Anterior cingulate cortex (tissue), 58 donors: Measurements from ENCODE around the gene STX2.
"Not testable (repeated sequence)": the region's sequence is repeated elsewhere in the genome, so short reads cannot be mapped to it uniquely, and the experiment has no call there.

Source experiments
- DNase-seq, 58 donors: peaks; one replicate each; lab custom pipeline; 2025; lab: John Stamatoyannopoulos, UW

The STX2 gene

DNA sequence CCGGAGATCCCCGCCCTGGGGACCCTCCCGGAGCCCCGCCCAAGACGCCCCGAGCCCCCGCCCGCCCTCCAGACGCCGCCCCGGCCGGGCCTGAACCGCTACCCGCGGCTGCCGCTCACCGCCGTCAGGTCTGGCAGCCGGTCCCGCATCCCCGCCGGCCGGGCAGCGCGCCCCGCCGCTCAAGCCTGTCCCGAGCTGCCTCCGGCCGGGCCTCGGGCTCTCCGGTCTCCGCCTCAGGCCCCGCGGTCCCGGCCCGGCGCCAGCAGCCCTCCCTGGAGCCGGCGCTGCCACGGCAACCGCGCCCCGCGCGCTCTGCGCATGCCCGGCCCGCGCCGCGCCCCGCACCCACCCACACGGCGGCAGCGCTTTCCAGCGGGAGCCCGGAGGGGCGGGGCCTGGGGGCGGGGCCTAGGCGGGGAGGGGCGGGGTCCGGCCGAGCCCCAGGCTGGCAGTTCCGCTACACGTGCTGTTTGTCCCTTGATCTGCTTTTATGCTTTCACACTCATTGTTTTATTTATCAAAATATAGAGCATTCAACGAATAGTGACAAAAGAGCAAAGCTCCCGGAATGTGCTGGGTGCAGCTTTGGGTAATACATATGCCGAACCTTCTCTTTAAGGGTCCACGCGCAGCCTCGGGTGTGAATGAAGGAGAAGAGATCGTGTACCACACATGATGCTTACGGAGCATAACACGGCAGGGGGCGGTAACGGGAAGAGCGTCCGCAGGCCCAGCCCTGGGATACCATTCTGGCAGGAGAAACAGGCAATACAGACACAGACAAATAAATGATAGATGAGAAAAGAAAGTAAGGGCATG is at the start of gene STX2:
Gene STX2 (minus strand): TSS at position 300 of the 819 bp plus-strand sequence. CDS start 151 bp downstream, at position 149.
- DNase-seq, result peak; percentile 29 to 91 (median 83)

DNA sequence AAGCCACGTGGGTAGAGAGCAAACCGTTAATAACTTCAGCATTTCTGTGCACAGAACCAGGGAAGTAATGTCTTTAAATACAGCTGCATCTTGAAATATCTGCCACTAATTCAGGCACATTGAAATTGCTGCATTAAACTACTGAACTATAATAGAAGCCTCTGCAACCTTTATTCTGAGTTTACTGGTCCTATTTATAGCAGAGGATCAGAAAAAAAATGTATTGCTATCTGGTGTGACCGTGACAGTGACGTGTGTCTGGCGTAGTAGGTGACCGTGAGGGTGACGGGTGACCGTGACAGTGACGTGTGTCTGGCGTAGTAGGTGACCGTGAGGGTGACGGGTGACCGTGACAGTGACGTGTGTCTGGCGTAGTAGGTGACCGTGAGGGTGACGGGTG is 48.1 kb upstream of the STX2 start:
- DNase-seq, result not testable (repeated sequence)

DNA sequence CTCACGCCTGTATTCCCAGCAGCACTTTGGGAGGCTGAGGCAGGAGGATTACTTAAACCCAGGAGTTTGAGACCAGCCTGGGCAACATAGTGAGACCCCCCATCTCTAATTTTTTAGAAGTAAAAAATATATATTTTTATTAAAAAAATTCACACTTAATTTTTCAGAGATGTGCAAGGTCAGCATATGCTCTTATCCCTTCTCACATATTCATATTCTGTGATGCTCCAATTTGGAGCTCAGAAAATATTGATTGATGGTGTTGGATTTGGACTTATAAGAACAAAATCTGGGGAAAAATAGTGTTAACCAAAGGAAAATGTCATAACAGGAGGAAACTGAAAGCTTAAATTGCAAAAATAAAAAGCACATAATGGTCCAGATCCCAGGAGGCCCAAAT is 42.5 kb upstream of the STX2 start:
- DNase-seq, result no peak

DNA sequence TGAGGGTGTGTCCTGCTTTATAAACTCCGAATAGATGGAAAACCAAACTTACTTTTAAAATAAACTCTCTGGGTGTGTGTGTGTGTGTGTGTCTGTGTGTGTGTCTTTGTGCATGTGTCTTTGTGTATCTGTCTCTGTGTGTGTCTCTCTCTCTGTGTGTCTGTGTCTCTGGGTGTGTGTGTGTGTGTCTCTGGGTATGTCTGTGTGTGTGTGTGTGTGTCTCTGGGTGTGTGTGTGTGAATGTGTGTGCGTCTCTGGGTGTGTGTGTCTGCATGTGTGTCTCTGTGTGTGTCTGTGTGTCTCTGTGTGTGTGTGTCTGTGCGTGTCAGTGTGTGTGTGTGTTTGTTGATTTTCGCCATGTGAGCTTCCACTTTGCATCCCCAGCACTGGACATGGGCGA is 42.0 kb upstream of the STX2 start:
- DNase-seq, result no peak

DNA sequence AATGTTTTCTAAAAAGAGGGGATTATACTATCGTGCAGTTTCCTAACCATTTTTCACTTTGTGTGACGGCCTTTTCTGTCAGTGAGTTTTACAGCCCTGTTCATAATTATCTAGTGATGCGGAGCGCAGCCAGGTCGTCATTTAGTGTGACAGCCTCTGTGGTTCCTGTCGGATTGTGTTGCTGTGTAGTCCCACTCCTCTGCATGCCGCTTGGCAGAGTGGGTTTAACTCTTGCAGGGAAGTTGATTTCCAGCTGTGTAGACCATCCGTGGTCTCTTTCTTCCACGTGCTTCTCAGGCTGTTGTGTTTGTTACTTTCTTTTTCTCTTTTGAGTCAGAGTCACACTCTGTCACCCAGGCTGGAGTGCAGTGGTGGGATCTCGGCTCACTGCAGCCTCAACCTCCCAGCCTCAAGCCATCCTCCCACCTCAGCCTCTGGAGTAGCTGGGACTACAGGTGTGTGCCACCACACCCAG is 41.4 kb upstream of the STX2 start:
- DNase-seq, result no peak

DNA sequence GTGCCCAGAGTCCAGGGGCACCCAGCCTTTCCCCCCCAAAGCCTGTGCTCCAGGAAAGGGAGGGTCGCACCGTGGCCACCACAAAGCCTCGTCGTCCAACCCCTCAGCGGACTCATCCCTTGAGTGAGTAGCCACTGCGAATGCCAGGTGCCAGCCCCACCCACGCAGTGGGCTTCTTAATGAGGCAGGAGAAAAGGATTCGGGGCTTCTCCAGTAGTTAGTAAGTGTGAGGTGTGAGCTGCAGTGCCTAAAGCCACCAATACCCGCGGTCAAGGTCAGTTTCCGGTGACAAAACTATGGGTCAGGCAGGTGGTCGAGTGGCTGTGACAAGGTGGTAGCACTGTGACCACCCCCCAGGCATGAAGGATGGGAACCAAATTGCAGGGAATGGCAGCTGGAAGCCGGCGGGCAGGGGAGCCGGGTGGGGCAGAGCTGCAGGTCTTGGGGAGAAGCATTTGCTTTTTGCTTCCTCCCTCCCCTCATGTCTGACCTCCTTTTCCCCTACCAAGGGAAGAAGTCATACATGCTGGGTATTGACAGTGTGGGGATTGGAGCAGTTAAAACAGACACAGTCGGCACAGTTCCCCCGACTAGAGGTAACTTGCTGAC is 40.8 kb upstream of the STX2 start:
- DNase-seq, result no peak

DNA sequence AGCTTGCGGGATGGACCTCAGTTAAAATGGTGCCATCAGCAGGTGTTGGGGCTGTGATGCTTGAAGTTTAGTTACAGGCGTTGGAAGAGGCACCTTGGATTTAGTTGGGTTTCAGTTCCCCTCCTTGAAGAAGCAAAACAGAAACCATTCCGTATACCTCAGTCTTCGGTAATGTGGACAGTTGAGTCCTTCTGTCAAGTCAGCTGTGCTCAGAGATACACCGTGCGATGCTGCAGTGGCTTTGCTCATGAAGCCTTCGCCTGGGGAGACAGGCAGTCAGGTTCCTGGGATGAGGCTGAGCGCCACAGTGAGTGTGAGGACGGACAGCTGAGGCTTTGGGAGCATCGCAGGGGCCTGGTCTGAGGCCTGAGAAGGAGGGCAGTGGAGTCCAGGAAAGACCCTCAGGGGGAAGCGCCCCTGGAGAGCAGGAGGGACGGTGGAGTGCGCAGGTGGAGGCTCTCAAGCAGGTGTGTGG is 40.2 kb upstream of the STX2 start:
- no peak for DNase-seq

DNA sequence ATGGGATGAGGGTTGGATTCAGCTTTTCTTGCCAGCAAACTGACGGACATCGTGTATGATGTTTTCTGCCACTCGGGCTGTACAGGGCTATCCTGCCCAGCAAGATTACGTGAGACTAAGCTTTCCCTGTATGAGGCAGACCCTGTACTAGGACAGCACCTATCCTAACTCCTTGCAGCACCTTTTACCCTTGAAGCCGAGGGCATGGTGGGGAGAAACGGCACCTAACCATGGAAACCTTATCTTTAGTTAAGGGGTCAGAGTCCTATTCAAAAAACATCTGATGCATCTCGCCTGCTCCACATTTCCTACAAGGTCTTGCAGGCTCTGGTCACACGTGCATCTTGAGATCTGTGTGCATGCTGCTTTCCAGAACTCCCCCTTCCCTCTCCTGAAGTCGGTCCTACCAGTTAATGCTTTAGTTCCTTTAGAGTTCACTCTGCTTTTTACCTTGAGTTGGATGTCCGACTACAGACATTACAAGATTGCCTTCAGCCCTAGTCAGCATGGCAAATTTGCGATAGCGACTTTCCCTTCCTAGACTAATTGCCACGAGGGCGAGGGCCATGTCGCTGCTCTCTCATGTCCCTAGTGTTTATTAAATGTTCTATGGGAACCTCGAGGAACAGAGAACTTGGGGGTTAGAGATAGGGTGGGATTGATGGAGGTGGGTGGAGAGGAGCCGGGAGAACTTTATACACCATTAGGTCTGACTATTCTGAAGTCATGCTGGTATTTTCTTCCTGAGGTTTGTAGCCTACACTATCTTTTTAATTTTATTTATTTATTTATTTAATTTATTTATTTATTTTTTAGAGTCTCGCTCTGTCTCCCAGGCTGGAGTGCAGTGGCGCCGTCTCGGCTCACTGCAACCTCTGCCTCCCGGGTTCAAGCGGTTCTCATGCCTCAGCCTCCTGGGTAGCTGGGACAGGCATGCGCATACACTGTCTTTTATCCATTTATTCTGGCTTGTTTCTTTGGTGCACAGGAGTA is 39.4 kb upstream of the STX2 start:
- no peak for DNase-seq

DNA sequence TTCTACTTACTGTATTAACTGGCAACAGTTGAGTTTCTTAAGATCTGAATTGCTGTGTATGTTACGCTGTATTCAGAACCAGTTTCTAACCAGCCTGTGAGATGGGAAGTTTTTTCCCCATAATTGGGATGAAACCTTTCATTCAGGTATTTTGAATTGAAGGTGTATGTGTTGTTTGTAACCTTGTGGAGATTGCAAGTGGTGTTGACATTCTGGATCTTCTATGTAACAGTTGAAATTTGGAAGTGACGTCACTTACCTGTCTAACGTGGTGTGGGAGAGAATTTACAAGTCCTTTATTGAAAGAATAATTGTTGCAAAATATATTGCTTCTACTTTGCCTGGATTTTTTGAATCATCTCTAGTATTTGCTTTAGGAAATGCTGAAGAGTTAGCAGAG is 38.3 kb upstream of the STX2 start:
- DNase-seq, result no peak

DNA sequence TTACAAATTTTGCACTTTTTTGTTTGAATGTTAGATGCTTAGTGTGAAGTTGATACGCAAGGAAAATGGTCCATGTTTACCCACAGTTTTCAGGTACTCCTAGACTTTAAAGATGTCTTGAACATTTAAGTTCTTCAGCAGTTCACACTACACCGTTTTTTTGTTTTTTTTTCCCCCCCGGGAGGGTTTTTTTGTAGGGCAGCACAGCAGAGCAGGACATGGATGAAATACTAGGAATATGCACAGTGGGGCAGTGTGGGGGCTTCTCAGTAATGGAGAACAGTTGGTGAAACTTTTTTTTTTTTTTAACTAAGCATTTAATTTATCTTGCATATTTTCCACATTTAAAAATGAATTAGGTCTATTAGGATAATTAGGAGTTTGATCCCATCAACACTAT is 37.7 kb upstream of the STX2 start:
- DNase-seq, result no peak

DNA sequence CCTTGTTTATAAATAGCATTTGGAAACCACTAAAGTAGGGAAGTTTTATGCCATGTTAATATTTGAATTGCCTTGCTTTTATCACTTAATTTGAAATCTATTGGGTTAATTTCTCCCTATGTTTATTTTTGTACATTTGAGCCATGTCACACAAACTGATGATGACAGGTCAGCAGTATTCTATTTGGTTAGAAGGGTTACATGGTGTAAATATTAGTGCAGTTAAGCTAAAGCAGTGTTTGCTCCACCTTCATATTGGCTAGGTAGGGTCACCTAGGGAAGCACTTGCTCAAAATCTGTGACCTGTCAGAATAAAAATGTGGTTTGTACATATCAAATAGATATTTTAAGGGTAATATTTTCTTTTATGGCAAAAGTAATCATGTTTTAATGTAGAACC is 37.2 kb upstream of the STX2 start:
- no peak for DNase-seq

DNA sequence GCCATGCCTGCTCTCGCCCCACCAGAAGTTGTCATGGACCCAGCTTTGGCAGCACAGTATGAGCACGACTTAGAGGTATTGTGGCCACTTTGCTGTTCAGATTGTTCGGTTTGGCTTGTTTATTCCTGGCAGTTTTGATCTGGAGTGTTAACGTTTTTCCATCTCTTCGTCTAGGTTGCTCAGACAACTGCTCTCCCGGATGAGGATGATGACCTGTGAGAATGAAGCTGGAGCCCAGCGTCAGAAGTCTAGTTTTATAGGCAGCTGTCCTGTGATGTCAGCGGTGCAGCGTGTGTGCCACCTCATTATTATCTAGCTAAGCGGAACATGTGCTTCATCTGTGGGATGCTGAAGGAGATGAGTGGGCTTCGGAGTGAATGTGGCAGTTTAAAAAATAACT is 36.7 kb upstream of the STX2 start:
- DNase-seq, result not testable (repeated sequence)

DNA sequence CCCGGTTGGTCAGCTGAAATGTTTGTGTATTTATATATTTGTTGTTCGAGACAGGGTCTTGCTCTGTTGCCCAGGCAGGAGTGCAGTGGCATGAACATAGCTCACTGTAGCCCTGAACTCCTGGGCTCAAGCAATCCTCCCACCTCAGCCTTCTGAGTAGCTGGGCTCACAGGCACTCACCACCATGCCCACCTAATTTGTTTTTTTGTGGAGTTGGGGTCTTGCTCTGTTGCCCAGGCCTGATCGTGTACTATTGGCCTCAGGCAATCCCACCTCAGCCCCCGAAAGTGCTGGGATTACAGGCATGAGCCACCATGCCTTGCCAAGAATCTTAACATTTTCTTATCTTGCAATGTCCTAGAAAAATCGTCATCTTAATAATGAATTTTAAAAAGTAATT is 36.1 kb upstream of the STX2 start:
- no peak for DNase-seq

DNA sequence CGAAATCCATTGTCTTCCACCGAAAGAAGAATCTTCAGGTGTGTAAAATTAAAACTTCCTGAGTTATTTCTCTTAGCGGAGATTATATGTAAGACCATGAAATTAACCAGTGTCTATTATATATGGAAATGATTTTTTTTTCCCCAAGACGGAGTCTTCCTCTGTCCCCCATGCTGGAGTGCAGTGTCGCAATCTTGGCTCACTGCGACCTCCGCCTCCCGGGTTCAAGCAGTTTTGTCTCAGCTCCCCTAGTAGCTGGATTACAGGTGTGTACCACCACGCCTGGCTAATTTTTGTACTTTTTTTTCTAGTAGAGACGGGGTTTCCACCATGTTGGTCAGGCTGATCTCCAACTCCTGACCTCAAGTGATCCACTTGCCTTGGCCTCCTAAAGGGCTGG is 35.6 kb upstream of the STX2 start:
- DNase-seq, result no peak

DNA sequence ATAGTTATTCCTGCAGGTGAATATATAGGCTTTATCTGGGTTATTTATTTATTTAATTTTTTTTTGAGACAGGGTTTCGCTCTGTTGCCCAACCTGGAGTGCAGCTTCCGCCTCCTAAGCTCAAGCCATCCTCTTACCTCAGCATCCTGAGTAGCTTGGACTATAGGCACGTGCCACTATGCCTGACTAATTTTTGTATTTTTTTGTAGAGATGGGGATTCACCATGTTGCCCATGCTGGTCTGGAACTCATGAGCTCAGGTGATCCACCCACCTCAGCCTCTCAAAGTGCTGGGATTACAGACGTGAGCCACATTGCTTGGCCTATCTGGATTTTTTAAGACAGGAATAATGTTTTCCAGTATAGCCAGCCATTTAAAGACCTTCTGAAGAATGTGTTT is 34.8 kb upstream of the STX2 start:
- DNase-seq, result no peak

DNA sequence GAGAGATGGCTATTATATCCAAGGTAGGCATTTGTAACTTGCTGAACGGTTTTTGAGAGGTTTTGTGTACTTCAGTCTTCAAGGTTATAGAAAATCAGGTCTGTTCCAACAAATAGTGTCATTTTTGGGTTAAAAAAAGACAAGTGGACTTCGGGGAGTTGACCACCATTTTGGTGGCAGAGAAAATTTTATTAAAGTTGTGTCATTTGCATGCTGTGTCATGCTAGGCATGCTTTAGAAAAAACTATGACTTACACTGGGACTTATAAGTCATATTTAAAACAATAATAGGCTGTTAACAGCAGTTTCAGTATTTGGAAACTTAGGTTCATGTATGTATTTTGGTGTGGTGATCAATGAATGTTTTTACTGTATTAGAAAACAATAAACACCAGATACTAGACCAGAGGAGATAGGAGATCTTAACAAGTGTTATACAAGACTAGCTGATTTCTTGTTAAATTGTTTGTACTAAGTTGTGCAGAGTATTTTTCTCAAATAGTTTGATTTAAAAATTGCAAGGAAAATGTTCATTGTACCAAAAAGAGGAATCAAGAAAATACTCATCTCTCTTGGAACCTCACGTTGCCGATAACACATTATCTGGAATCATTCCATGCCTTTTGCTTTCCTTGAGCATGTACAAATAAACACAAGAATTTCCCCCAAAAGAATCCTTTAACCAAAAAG is 34.2 kb upstream of the STX2 start:
- DNase-seq, result no peak

DNA sequence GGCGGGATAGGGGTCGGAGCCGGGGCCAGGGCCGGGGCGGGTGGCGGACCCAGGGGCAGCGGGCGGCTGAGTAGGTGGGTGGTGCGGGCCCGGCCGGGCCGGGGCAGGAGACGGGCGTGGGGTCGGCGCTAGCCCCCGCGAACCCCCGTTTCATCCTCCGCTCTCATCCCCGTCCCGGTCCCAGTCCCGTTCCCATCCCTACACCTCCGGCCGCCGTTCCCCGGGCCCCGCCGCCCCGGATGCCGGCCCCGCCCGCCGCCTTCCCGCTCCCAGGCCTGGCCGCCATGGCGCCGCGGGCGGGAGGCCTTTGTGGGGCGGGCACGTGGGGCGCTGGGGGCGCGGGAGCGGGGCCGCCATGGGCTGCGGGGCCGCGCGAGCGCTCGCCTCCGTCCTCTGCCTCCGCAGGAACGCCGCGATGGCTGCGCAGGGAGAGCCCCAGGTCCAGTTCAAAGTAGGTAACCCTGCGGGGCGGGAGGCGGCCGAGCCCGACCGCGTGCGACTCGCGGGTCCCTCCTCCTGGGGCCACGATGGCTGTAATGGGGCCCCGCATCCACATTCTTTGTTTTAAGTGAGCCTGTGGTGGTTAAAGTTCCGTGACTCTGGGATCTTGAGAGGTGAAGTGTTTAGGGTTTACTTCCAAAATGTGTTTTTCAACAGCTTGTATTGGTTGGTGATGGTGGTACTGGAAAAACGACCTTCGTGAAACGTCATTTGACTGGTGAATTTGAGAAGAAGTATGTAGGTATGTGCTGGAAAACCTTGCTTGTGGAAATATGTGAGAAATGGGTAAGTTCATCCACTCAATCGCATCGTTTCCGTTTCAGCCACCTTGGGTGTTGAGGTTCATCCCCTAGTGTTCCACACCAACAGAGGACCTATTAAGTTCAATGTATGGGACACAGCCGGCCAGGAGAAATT is 33.4 kb upstream of the STX2 start:
- DNase-seq, result peak in 40 of 58 donors; percentile 6 to 73 (median 42)

DNA sequence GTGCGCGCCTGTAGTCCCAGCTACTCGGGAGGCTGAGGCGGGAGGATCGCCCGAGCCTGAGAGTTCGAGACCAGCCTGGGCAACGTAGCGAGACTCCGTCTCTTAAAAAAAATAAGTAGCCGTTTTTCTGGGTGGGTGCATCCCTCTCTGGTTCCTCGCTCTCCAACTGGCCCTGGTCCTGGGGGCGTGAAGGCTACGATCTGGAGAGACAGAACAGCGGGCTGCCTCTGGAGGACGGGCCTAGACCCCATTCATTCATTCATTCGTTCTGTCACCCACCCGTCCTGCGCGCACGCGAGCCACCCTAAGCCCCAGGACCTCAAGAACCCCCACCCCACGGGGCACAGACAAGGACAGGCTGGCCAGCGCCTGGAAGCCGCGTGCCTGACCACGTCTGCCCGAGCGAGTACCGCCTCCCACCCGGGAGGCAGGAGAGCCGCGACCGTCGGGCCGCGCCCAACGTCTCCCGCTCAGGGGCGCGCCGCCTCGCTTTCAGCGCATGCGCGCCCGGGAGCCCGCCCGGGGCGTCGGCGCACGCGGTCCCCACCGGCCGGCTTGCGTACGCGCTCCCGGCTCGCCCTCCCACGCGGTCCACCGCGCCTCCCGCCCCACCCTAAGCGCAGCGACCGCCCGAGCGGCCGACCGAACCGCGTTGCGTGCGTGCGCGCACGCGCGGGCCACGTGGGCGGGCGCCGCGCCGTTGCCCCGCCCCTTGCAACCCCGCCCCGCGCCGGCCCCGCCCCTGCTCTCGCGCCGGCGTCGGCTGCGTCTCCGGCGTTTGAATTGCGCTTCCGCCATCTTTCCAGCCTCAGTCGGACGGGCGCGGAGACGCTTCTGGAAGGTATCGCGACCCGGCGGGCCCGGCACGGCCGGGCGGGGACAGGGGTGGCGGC is 32.5 kb upstream of the STX2 start, which contains the start of gene RAN:
Gene RAN (plus strand): TSS at position 781 of the 893 bp plus-strand sequence. CDS start 528 bp downstream, outside the sequence.
- DNase-seq, result peak; percentile 26 to 95 (median 86)
